OCI-LY7 (cell line): ENCODE data around the gene FCGBP.
"Not testable (repeated sequence)": the region's sequence is repeated elsewhere in the genome, so short reads cannot be mapped to it uniquely, and the experiment has no call there.

Source experiments
- EZH2phosphoT487 ChIP-seq: fragments of 200-600 bp; sonication (generic); IDR thresholded peaks from 2 replicates; pipeline ENCODE4 v1.6.1; 2018; ENCODE audit warnings: low read depth, borderline replicate concordance, mild to moderate bottlenecking, mixed run types, antibody characterized with exemption, low read length, moderate library complexity, mixed read lengths
- TF ChIP-seq, protein P1 (sequence below): fragments of 200-600 bp; sonication (generic); conservative IDR thresholded peaks from 2 replicates; pipeline ENCODE4 v1.5.1; 2014; ENCODE audit warnings: mild to moderate bottlenecking, antibody characterized with exemption, low read length, moderate library complexity, mixed read lengths

DNA sequence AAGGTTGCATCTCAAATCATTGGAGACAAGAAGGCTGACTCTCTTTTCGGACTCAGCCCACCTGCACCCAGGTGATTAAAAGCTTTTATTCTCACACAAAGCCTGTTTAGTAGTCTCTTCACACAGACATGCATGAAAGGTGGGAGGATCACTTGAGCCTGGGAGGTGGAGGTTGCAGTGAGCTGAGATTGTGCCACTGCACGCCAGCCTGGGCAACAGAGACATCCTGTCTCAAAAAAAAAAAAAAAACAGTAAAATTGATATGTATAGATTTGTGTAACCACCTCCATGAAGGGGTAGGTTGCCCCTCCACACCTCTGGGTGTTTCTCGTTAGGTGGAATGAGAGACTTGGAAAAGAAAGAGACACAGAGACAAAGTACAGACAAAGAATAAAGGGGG, 24.5 kb upstream of the FCGBP start:
- TF ChIP-seq, protein P1, sequence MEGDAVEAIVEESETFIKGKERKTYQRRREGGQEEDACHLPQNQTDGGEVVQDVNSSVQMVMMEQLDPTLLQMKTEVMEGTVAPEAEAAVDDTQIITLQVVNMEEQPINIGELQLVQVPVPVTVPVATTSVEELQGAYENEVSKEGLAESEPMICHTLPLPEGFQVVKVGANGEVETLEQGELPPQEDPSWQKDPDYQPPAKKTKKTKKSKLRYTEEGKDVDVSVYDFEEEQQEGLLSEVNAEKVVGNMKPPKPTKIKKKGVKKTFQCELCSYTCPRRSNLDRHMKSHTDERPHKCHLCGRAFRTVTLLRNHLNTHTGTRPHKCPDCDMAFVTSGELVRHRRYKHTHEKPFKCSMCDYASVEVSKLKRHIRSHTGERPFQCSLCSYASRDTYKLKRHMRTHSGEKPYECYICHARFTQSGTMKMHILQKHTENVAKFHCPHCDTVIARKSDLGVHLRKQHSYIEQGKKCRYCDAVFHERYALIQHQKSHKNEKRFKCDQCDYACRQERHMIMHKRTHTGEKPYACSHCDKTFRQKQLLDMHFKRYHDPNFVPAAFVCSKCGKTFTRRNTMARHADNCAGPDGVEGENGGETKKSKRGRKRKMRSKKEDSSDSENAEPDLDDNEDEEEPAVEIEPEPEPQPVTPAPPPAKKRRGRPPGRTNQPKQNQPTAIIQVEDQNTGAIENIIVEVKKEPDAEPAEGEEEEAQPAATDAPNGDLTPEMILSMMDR = not testable (repeated sequence)
- not testable (repeated sequence) for TF ChIP-seq EZH2phosphoT487
